GM13976 (cell line): ENCODE measurements around the gene SLC29A2.
"Not testable (repeated sequence)": the region's sequence is repeated elsewhere in the genome, so short reads cannot be mapped to it uniquely, and the experiment has no call there.

Experiments used
- DNase-seq: peaks from one replicate; pipeline ENCODE4 v3.0.0; 2012; ENCODE audit warnings: low spot score
- CTCF ChIP-seq: IDR thresholded peaks from 2 replicates; pipeline ENCODE4 v1.5.1; 2012; ENCODE audit warnings: borderline replicate concordance, mild to moderate bottlenecking; ENCODE audit not compliant: insufficient read depth; ENCODE audit errors: extremely low read depth, missing control alignments, control extremely low read depth
- in situ Hi-C: fragments of 300-500 bp; cut with MboI; formaldehyde crosslinking; loops from one replicate; pipeline ENCODE4 v1.12.0; 2022; ENCODE audit warnings: low sequenced_read_pairs, mixed read lengths, inconsistent platforms; ENCODE audit not compliant: unreplicated experiment

Gene SLC29A2

DNA sequence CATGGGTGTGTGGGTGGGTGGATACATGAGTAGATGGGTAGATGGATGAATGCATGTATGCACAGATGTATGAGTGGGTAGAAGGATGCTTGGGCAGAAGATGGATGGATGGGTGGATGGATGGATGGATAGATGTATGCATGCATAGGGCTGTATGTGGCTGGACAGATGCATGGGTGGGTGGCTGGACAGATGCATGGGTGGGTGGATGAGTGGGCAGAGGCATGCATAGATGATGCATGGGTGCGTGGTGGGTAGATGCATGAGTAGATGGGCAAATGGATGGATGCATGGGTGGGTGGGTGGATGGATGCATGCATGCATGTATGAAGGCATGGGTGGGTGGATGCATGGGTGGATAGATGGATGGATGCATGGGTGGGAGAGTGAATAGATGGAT lies 47.9 kb downstream of the SLC29A2 start:
- in situ Hi-C loops: no loop called here
- no peak for DNase-seq
- no peak for TF ChIP-seq CTCF

GRCh38 chr11:66322732-66323427 lies 48.7 kb downstream of the SLC29A2 start:
- in situ Hi-C loops: no loop called here
- no peak for TF ChIP-seq CTCF
- no peak for DNase-seq

DNA sequence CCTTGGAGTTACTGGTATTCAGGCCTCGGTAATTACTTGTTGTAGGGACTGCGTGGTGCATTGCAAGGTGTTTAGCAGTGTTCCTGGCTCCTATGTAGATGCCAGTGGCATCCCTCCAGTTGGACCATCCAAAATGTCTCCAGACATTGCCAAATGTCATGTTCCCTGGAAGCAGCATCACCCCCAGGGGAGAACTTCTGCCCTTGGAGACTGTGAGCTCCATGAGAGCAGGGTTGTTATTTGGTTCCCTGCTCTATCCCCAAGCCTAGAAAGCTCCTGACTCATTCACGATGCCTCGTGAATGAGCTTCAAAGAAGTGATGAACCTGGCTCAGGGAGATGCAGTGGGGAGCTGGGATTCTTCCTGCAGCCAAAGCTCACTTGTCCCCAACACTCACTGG lies 50.0 kb downstream of the SLC29A2 start:
- in situ Hi-C loops: no loop called here
- DNase-seq: no peak
- no peak for TF ChIP-seq CTCF

DNA sequence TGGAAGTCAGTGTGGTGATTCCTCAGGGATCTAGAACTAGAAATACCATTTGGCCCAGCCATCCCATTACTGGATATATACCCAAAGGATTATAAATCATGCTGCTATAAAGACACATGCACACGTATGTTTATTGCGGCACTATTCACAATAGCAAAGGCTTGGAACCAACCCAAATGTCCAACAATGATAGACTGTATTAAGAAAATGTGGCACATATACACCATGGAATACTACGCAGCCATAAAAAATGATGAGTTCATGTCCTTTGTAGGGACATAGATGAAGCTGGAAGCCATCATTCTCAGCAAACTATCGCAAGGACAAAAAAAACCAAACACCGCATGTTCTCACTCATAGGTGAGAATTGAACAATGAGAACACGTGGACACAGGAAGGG lies 50.8 kb downstream of the SLC29A2 start:
- in situ Hi-C loops, DNase-seq: not testable (repeated sequence)

- DNase-seq, in situ Hi-C loops: not testable (repeated sequence)
Measured at GRCh38 chr11:66320289-66320688, 51.3 kb downstream of the SLC29A2 start.

- no peak for TF ChIP-seq CTCF
- in situ Hi-C loops: no loop called here
- DNase-seq: no peak
Measured at GRCh38 chr11:66318600-66318970, 53.0 kb downstream of the SLC29A2 start.

GRCh38 chr11:66317723-66318599 lies 53.6 kb downstream of the SLC29A2 start:
- DNase-seq: no peak
- no peak for TF ChIP-seq CTCF
- in situ Hi-C loops: no loop called here
